HL-60 (cell line): ENCODE results near the gene PPP1R11.

Source experiments
- CTCF ChIP-seq: IDR thresholded peaks from one replicate; pipeline ENCODE4 v1.5.1; 2011; ENCODE audit warnings: low read length, control low read depth, inconsistent platforms; ENCODE audit not compliant: insufficient read depth
- GABPA ChIP-seq: IDR thresholded peaks from 2 replicates; pipeline ENCODE4 v1.6.1; 2012; ENCODE audit warnings: low read depth
- POLR2AphosphoS5 ChIP-seq: IDR thresholded peaks from 2 replicates; pipeline ENCODE4 v1.6.1; 2012; ENCODE audit warnings: low read depth
- SPI1 ChIP-seq: IDR thresholded peaks from 2 replicates; pipeline ENCODE4 v1.6.1; 2012; ENCODE audit warnings: low read depth, mild to moderate bottlenecking, borderline replicate concordance

GRCh38 chr6:30116724-30117123, 49.7 kb downstream of the PPP1R11 start:
- no peak for TF ChIP-seq CTCF
- TF ChIP-seq SPI1: no peak
- no peak for TF ChIP-seq GABPA
- no peak for TF ChIP-seq POLR2AphosphoS5
